Nephron progenitor cell (in vitro differentiated cells): ENCODE data around the gene SPRYD3.

Source experiments
- DNase-seq: peaks from one replicate; pipeline ENCODE4 v3.0.0; 2021
- H3K27ac Mint-ChIP-seq: 2 replicates; pipeline ENCODE4 v1.8.0; 2021; ENCODE audit warnings: mild to moderate bottlenecking, moderate library complexity, mixed read lengths
- H3K27me3 Mint-ChIP-seq: 2 replicates; pipeline ENCODE4 v1.8.0; 2021; ENCODE audit warnings: mild to moderate bottlenecking, low read depth, mixed read lengths; ENCODE audit not compliant: poor library complexity
- H3K36me3 Mint-ChIP-seq: 2 replicates; pipeline ENCODE4 v1.8.0; 2021; ENCODE audit warnings: low read depth, mixed read lengths
- H3K4me1 Mint-ChIP-seq: 2 replicates; pipeline ENCODE4 v1.8.0; 2021; ENCODE audit warnings: mixed read lengths
- H3K4me3 Mint-ChIP-seq: 2 replicates; pipeline ENCODE4 v1.8.0; 2021; ENCODE audit warnings: mild to moderate bottlenecking, moderate library complexity, mixed read lengths
- H3K9me3 Mint-ChIP-seq: 2 replicates; pipeline ENCODE4 v1.8.0; 2021; ENCODE audit warnings: mild to moderate bottlenecking, moderate library complexity, mixed read lengths
- TF ChIP-seq, protein P1 (sequence below): fragments of 200-600 bp; sonication (generic); IDR thresholded peaks from 2 replicates; pipeline ENCODE4 v1.5.0; 2021; ENCODE audit warnings: antibody characterized with exemption

Gene SPRYD3

DNA sequence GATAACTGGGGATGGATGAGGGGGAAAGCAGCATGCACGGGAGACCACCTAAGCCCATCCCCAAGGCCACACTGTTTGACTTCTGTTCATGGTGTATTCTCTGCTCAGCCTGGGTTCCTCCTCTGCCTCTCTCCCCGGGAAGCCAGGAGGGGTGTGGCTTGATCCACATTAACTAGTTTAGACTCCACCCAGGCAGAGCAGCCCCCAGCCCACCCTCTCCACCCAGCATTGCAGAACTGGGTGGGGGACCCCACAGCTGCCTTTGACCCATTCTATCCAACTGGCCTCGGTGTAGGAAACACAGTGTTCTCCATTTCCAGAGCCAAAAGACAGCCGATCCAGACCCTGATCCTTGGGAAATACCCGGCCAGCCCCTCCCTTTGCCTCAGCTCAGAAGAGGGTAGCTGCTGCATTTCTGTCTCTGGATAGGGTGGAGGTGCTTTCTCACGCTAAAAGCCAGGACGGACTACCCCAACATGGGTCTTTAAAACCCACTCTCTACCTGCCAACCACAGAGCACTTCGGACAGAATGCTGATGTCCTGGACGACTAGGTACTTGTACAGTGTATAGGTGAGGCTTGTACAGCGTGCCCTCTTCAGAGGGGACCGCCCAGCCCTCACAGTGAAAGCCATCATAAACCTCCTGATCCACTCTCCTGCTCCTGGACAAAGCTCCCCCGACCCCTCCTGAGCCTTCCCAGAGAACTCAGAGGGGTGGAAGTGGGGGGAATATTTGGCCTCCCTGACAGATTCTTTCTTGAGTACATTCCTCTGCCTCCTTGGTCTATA is 9.4 kb downstream of the SPRYD3 start:
- no peaks in the 10 kb centered on the region for H3K9me3 Mint-ChIP-seq
- no peak overlapping the region for H3K27ac Mint-ChIP-seq
- H3K4me3 Mint-ChIP-seq: no peak overlapping the region
- H3K4me1 Mint-ChIP-seq: peaks cover 77% of the 10 kb centered on the region
- peaks cover 3% of the 10 kb centered on the region for H3K27me3 Mint-ChIP-seq
- TF ChIP-seq, protein P1, sequence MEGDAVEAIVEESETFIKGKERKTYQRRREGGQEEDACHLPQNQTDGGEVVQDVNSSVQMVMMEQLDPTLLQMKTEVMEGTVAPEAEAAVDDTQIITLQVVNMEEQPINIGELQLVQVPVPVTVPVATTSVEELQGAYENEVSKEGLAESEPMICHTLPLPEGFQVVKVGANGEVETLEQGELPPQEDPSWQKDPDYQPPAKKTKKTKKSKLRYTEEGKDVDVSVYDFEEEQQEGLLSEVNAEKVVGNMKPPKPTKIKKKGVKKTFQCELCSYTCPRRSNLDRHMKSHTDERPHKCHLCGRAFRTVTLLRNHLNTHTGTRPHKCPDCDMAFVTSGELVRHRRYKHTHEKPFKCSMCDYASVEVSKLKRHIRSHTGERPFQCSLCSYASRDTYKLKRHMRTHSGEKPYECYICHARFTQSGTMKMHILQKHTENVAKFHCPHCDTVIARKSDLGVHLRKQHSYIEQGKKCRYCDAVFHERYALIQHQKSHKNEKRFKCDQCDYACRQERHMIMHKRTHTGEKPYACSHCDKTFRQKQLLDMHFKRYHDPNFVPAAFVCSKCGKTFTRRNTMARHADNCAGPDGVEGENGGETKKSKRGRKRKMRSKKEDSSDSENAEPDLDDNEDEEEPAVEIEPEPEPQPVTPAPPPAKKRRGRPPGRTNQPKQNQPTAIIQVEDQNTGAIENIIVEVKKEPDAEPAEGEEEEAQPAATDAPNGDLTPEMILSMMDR: no peak
- H3K36me3 Mint-ChIP-seq: peaks cover 9% of the 10 kb centered on the region
- no peak for DNase-seq

DNA sequence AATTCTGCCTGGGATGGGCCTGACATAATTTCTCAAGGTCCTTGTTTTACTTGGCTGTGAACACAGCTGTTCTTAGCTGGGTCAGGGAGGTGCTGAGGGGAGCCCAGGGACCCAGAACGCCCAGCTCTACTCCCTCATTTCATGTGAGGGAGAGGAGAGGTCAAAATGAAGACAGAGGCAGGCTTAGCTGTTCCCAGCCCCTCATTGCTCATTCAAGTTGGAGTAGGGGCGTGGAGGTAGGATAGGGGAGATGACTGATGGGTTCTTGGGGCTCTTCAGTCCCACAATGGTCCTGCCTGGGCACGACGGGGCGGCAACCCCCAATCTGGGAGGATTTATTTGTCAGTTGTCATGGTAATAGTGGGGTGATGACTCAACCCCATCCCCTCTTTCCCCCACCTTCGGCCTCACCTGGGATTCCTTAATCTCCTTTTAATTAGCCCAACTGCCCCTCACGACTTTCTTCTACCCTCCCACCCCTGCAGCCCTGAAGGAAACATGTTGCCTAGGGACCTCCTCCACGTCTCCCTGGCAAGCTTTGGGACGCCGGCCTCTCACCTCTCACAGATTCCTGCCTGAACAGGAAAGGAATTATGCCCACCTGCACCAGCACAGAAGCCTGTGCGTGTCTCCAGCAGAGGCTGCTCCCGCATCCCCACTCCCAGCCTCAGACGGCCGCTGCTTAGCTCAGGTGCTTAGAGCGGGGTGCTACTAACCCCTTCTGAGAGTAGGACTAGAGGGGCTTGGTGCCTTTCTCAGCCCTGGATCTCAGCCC is 10.2 kb downstream of the SPRYD3 start:
- Mint-ChIP-seq H3K9me3 (no peaks in the 10 kb centered on the region), H3K27me3 (peaks cover 3% of the 10 kb centered on the region), H3K27ac (no peak overlapping the region), H3K4me3 (no peak overlapping the region), H3K4me1 (peaks cover 75% of the 10 kb centered on the region), H3K36me3 (peaks cover 1% of the 10 kb centered on the region)
- DNase-seq: no peak
- TF ChIP-seq, protein P1: no peak

DNA sequence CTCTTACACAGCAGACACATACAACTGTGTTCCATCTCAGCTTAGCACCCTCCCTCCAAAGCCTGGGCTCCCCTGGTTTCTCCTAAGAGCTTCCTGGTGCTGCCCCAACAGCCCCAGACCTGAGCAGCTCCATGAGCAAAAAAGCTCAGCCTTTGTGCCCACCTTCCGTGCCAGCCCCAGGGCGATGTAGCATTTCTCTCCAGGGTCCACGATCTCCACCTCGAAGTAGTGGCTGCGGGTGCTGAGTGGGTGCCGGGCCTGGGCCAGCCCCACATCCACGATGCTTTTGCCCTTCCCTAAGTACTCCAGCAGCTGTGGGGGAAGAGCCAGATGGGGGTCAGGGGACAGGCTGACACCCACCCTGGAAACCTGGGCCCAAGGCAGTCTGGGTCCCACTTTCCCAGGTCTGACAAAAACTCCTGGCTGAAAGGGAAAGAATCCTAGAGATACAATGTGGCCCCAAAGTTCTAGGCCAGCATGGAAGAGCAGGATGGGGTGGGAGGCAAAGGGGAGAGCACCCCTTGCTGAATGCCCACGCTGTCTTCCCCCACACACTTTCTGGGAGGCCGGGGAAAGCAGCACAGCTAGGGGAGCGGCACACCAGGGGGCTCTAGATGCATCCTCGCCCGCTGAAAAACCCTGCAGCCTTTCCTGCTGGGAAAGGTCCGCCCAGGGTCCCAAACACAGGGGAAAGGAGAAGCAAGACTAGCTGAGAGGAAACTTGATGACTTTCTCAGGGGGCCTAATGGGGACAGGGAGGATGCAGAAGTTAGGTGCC is 11.0 kb downstream of the SPRYD3 start:
- DNase-seq: no peak
- H3K9me3 Mint-ChIP-seq: no peaks in the 10 kb centered on the region
- peaks cover 3% of the 10 kb centered on the region for H3K27me3 Mint-ChIP-seq
- no peak overlapping the region for H3K27ac Mint-ChIP-seq
- H3K4me1 Mint-ChIP-seq: peaks cover 82% of the 10 kb centered on the region
- TF ChIP-seq, protein P1: no peak
- no peak overlapping the region for H3K4me3 Mint-ChIP-seq
- H3K36me3 Mint-ChIP-seq: no peaks in the 10 kb centered on the region

DNA sequence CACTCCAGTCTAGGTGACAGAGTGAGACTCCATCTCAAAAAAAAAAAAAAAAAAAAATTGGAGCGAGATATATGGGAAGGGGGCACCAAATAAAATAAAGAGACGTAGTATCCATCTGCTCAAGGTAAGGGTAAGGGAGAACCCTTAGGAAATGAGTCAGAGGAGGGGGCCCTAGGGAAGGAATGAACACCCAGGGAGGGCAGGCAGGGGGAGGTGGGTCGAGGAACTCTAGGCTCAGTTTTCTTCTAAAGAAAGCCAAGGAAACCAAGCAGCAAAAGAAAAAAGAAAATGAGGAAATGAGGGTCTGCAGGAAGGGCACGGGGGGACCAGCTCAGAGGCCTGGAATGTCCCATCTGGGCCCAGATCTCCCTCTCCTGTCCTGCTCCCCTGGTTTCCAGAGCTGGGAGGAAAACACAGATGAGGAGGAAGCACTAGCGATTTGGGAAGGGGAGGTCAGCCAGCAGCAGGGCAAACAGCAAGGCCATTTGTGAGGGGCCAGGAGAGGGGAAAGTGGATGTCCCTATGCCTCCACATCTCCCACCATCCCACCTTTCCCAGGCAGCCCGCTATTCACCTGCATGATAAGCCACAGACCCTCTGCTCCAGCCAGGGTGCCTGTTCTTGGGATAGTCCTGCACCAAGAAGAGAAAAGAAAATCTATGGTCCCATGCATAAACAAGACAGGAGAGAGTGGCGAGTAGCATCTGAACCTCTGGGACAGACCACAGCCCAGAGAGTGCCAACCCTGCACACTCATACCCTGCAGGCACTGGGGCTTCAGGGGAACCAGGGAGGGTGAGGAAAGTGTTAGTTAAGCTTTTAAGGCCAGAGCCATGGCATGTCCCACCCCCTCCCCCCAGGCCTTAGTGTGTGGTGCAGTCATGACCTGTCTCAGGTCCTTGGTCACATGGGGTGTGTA is 11.9 kb downstream of the SPRYD3 start:
- H3K36me3 Mint-ChIP-seq: no peaks in the 10 kb centered on the region
- H3K27ac Mint-ChIP-seq: no peak overlapping the region
- no peak overlapping the region for H3K4me3 Mint-ChIP-seq
- peaks cover 3% of the 10 kb centered on the region for H3K27me3 Mint-ChIP-seq
- H3K9me3 Mint-ChIP-seq: no peaks in the 10 kb centered on the region
- TF ChIP-seq, protein P1: no peak
- DNase-seq: no peak
- H3K4me1 Mint-ChIP-seq: peaks cover 82% of the 10 kb centered on the region
